Measurements from ENCODE around the gene LSAMP.
"Not testable (repeated sequence)": the region's sequence is repeated elsewhere in the genome, so short reads cannot be mapped to it uniquely, and the experiment has no call there.

LSAMP gene

GRCh38 chr3:115783938-115784738 lies 661.1 kb downstream of the LSAMP start:
- peak; percentile 93 for DNase-seq

- not testable (repeated sequence) for DNase-seq
These were observed 661.9 kb downstream of the LSAMP start for GRCh38 chr3:115783426-115783825.

GRCh38 chr3:115779011-115779410 lies 666.3 kb downstream of the LSAMP start:
- no peak for DNase-seq

DNA sequence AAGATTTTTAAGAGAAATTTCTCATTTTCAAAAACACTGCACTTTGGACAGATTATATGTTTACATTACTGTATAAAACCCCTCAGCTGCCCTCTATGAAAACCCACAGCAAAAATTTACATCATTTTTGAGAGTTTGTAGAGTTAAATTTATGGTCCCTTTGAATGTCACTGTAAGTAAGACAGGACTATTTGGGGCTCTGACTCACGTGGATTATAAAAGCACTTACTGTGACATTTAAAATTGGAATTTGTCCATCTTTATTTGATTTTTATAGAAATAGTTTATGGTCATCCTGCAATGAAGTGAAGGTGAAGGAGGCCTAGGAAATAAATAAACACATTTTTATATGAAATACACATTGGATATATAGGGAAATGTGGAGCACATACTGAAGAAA lies 672.3 kb downstream of the LSAMP start:
- no peak for DNase-seq

GRCh38 chr3:115768661-115769060 lies 676.6 kb downstream of the LSAMP start:
- DNase-seq = no peak

DNA sequence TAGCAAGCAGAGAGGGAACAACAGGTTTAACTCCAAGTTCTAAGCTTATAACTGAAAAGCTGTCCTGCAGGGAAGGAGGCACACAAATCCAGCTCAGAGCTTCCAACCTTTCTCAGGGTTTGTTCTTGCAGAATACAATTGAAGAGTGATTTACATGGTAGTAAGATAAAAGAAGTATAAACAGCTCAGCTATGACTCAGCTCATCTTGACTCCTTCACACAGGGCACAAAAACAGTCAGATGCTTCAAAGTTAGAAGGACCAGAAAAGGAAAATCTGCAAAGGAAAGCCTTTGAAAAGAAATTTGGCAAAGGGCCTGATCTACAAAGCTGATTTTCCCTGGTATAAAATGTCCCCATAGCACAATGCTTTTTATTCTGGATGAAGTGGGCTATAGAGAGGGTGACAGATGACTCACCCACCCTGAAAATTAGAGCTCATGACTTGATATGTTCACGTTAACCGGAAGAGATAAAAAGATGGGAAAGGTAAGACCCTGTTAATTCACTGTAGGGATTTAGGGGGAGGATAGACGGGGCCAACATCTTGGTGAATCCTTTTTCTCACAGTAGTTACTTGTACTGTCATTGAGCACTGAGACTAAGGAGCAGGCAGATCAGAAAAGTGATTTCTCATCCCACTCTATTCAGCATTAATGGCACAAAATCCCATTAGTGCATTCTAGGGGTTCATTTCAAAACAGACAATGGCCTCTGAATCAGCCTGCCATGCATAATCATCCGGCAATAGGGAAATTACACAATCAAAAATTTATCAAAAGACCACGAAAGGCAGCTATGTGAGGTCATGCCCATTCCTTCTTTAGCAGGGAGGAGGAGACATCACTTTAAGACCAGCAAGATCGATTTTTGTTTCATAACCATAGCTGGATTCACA lies 678.5 kb downstream of the LSAMP start:
- no peak for DNase-seq

DNA sequence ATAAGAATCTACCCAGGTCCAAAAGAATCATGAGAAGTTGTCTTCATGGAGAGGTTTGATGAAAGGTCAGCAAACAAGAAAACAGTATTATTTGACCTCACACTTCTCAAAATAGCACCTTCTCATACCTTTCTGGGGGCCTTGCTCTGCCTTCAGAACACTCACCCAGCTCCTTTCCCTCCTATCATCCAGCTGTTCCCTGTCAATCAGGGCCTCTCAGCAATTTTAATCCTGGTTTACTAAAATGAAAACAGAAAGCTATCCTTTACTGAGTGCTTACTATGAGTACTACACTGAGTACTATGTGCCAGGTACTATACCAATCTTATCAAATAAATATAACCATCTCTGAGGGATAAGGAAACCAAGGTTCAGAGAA lies 683.4 kb downstream of the LSAMP start:
- no peak for DNase-seq

GRCh38 chr3:115760716-115761115 lies 684.6 kb downstream of the LSAMP start:
- DNase-seq = no peak

GRCh38 chr3:115758076-115758763 lies 687.1 kb downstream of the LSAMP start:
- no peak for DNase-seq

- DNase-seq = not testable (repeated sequence)
These were observed 692.3 kb downstream of the LSAMP start for GRCh38 chr3:115752978-115753377.

All from CD4-positive, alpha-beta T cell treated with Interleukin-6 for 4 hours (primary cell).